HG03175 (cell line): ENCODE measurements around the gene SMARCC1.

Experiments
- ATAC-seq: cut with Tn5 transposase; IDR thresholded peaks from one replicate; pipeline ENCODE4 v1.9.1; 2021; ENCODE audit warnings: mild to moderate bottlenecking, moderate library complexity; ENCODE audit not compliant: unreplicated experiment

Gene SMARCC1

GRCh38 chr3:47565734-47566550 is 215.8 kb downstream of the SMARCC1 start:
- no peak for ATAC-seq

DNA sequence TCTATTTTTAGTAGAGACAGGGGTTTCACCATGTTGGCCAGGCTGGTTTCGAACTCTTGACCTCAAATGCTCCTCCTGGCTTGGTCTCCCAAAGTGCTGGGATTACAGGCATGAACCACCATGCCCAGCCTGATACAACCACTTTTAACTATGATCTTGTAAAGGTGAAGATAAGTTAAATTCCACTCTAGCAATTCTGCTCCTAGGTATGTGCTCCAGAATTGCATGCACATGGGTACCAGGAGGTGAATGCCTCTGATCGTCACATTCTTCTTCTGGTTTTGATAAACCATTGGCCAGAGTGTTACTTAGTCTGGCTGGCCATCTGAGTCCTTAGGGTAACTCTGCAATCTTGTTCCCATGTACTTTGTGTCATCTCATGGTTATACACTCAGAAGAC is 225.3 kb downstream of the SMARCC1 start:
- no peak for ATAC-seq

DNA sequence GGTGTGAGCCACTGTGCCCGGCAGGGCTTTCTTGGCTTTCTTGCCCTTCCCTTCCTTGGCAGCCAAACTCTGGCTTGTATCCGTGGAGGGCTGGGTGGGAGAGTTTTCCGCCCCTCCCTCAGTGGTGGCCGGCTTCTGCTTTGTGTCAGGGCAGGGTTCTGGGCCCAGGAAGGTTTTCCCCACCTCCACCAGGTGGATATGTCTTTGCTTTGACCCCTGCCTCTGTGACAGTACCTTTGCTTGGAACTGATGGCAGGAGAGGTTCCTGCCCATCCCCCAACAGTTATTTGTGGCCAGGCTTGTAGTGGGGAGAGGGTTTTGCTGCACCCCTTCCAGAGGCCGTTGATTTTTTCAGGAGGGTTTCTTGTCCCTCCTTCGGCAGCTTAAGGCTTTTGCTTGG is 227.4 kb downstream of the SMARCC1 start:
- no peak for ATAC-seq

DNA sequence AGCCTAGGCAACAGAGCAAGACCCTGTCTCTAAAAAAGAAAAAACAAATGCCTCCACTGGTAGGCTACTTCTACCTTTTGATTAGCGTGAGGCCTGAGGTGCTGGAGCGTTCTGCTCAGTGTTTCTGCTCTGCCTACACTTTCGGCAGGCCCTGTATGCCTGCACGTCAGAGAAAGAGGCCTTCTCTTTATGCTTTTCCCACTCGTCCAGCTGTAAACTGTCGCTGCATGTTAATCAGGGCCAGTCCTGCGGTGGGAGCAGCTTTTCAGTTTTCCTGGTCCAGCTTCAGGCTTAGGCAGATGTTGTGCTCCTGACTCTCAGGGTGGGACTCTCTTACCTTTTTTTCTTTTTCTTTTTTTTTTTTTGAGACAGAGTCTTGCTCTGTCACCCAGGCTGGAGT is 228.3 kb downstream of the SMARCC1 start:
- ATAC-seq, result no peak

GRCh38 chr3:47542471-47543173 is 239.1 kb downstream of the SMARCC1 start:
- no peak for ATAC-seq

DNA sequence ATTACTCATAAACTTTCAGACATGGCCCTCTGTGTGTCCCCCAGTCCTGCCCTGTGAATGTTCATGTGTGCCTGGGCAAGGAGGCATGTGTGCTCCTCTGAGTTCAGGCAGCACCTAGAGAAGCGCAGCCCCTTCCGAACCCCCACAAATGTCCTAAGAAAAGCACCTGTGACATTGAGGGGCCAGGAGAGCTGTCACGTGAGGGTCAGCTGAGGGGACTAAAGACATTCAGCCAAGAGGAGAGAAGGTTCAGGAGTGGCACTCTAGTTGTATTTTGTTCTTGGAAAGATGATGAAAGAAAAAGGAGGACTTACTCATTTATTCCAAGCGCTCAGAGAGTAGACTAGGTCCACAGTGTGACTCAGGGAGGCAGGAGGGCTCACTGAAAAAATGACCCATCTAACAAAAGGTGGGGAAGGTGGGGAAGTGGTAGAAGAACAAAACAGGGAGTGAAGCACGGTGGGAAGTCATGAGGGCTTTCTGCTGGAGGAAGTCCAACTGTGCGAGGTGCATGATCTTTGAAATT is 240.0 kb downstream of the SMARCC1 start:
- ATAC-seq, result no peak

GRCh38 chr3:47540281-47540680 is 241.4 kb downstream of the SMARCC1 start:
- no peak for ATAC-seq

DNA sequence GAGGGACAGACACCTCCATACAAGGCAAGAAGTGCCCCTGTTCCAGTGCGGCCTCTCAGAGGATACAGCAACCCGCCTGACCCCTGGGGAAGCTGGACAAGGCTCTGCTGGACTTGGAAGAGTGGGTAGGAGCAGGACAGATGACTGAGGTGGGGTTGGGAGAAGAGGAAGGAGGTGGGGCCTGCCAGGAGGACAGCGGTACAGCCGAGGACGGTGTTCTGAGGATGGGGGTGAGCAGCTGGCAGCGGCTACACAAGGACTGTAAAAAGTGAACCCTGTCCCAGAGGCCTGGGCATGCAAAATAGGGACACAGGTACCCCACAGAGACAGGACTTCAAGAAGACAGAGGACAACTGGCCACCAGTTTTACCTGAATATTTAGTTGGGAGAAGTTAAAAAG is 244.7 kb downstream of the SMARCC1 start:
- ATAC-seq, result no peak

DNA sequence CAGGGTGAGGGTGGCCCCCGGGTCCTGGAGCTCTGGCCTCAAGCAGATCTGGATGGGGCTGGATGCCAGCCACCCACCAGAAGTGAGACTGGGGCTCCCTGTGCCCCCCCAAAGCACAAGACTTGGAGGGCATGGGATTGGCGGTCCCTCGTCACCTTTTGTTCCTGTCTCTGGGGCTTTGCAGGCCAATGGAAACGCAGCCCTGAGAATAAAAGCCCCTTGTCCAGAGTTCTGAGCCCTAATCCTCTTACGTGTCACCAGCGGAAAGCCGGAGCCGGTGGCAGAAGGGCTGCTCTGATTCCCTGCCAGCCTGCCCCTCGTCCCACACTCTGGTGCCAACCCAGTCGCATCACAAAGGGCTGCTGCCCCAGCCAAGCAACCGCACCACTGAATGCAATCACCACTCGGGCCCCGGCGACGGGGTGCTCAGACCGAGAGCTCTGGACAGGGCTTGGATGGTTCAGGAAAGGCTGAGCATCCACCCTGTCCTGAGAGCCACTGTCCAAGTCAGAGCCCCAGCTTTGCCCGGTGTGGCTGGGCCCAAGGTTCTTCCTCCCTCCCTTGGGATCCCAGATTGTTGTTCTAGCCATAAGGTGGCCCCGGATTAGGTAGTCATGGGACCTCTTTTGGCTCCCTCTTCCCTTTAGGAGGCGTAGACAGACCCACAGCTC is 245.3 kb downstream of the SMARCC1 start:
- ATAC-seq, result no peak
